Effector CD4-positive, alpha-beta T cell (primary cell): ENCODE data around the gene NBPF1.
"Not testable (repeated sequence)": the region's sequence is repeated elsewhere in the genome, so short reads cannot be mapped to it uniquely, and the experiment has no call there.

Experiments
- DNase-seq: peaks from one replicate; pipeline ENCODE4 v3.0.0-alpha.2; 2020

The NBPF1 gene

DNA sequence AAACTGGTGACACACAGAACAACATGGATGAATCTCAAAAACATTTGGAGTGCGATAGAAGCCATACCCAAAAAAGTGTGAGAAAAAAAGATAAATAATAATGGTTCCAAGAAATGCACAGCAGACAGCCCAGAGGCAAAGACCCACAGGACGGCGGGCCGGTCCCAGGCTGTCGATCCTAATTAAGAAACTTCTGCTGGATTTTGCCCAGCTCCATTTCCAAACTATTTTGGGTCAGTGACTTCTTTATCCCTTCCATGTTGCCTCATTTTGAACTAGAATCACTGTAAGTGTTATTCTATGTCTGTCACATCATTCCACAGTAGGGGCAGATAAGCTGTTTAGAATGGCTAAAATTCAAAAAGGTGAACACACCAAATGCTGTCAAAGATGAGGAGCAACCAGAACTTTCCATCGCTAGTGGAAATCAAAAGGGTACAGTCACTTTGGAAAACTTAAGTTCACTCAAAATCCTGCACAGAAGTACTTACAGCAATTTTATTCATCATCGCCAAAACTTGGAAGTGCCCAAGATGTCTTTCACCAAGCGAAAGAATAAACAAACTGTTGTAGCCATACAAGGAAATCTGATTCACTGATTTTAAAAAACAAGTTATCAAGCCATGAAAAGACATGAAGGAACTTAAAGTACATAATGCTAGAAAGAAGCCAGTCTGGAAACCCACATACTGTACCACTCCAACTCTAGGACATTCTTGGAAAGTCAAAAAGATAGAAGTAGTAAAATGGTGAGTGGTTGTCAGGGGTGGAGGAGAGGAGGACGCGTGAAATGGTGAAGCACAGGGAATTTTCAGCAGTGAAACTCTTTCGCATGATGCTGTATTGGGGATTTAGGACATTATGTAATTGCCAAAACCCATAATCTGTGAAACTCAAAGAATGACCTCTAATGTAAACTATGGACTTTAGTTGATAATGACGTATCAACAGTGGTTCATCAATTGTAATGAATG lies 7.5 kb downstream of the NBPF1 start:
- no peak for DNase-seq

DNA sequence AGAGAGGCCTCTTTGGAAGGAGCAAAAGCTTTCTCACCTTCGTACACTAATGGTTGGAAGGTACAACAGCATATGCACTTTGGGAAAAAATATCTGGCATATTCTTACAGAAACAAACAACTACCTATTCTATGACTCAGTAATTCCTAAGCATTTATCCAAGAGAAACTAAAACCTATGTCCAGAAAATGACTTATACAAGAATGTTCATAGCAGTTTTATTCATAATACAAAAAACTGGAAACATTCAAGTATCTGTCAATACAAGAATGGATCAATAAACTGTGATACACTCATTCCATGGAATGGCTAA lies 8.2 kb downstream of the NBPF1 start:
- no peak for DNase-seq

DNA sequence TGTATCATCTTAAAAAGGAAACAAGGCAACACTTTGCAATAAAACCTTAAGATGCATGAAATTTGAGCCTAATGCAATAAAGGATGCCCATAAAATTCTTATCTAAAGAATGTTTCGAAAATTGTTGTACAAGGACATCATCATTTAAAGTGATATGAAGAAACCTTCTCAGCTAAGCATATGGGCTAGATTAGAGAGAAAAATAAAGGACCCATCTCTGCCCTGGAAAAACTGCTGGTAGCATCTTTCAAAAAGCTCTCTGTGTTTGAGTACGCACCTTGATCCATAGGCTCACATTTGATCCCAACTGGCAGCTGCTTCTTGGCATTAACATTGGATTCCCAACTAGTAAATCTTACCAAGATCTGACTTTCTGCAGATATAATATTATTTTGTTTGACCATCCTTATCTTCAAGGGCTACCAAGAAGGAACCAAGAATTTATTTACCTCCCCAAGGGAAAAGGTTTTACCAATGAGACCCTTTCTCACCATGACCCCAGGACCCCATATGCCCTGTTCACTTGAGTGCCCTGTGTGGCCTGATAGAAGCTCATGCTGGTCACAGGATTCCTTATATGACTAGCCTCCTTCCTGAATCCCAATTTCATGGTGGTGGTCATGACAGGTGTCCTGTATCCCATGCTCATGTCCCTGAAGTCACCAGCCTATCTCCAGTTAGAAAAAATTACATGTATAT lies 8.7 kb downstream of the NBPF1 start:
- not testable (repeated sequence) for DNase-seq

DNA sequence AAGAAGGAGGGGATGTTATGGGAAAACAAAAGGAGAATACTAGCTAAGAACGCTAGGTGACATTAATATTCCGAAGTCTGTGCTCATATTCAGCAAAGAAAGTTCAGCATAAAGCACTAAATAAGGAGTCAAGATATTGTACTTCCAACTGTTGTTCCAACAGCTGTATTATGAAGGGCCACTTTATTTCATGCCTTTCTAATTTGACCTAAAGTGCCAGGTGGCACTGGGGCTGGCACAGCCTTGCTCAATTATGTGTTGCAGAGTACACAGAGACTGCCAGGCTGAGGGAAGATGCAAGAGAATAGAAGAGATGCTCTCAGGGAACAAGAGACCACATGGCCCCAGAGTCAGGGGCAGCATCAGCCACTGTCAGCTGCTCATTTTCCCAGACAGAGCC lies 9.7 kb downstream of the NBPF1 start:
- not testable (repeated sequence) for DNase-seq

DNA sequence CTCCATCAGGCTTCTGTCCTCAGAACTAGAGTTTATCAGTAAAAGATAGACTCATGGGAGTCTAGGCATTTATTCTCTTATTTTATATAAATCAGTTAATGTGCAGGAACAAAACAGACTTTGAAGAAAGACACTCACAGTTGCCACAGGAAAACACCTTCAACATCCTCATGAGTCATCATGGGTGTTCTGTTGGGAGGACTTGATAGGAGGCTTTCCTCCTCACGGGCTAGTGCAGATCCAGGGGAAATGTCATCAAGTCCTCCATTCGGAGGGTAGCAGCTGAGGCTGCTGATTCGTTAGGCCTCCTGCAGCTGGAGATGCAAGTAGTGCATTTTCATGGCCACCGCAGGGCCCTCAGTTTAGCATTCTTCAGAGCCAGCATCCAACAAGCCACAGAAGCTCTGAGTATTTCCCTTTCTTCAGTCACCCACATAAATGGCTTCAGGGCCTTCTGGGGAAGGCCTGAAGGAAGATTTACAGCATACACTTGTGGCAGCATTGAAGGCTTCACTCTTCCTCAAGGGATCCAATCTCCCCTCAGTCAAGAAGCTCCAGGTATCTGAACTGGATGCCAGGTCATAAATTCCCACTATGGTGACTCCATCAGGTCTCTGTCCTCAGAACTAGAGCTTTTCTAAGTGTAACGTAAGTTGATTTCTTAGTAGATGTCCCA lies 10.9 kb downstream of the NBPF1 start:
- not testable (repeated sequence) for DNase-seq

DNA sequence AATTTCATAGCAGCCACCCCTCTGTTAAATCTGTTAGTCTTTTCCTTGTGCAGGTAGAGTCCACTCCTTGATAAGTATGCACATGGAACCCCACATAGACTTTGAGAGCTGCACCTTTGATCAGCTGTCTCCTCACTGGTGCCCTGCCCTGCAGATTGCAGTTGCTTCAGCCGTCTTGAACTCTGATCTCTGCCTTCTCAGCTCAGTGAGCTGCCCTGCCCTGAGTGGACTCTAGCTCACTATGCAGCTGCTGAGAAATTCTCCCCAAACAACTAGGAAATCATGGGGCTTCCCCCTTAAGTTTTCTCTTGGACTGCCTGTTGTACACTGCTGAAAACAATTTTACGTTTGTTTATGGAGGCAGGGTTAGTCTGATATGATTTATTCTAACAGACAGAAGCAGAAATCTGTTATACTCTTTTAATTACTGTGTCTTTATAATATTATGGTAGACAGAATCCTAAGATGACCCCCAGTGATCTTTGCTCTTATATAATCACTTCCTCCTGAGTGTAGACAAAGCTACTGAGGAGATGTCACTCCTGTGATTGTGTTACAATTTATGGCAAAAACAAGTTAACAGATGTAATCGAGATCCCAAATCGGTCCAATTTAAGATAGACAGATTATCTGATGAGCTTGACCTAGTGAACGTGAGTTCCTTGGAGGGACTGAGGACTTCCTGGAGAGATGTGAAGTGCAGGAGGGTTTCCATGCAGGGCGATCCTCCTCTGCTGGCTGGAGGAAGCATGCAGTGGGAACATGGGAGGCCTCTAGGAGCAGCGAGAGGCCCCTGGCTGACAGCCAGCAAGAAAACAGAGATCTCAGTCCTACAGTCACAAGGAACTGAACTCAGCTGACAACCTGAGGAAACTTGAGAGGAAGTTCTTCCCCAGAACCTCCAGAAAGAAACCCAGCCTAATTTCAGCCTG lies 12.2 kb downstream of the NBPF1 start:
- DNase-seq, result not testable (repeated sequence)

DNA sequence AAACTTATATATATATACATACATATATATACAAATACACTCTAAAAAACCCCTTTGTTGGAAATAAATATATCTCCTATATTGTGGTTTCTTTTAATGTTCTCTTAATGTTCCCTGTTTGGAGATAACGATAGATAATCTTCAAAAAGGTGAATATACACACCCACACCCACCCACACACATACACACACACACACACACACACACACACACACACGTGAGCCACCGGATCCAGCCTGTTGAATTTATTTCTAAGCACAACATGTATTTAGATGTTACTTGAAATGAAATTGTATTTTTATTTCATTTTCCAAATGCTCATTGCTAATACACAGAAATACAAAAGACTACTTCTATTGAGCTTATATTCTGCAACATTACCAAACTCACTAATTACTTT lies 14.0 kb downstream of the NBPF1 start:
- DNase-seq, result not testable (repeated sequence)

DNA sequence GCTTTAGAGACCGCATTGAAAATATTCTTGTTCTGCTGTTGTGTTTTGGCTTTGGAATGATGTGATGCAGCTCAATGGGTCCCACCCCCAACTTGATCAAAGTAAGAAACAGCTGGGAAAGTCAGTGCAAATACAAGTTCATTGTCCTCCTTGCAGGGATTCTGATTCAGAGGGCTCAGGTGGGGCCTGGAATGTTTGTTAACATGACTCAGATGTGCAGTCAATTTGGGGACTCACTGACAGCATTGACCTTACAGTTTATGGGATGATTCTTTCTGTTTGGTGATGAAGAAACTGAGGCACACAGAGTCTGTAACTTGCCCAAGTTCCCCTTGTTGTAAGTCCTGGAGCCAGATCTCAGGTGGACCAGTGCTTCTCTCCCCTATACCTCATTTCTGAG lies 18.1 kb downstream of the NBPF1 start:
- not testable (repeated sequence) for DNase-seq

DNA sequence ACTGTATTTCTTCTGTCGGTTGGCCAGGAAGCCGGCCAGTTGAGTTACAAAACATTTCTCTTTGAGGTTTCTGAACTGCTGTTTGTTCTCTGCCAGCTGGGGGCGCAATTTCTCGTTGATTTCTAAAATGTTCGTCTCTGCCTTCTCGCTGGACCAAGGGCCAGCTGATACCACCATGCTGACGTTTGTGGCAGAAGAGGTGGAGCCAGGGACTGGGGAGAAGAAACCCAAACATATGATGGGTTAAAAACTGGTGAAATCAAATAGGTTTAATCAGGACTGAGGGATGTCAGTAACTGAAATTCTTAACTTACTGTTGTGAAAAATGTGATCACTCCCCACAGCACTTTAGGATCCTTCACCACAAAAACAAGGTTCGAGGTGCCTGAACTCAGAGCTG lies 21.5 kb downstream of the NBPF1 start:
- not testable (repeated sequence) for DNase-seq

DNA sequence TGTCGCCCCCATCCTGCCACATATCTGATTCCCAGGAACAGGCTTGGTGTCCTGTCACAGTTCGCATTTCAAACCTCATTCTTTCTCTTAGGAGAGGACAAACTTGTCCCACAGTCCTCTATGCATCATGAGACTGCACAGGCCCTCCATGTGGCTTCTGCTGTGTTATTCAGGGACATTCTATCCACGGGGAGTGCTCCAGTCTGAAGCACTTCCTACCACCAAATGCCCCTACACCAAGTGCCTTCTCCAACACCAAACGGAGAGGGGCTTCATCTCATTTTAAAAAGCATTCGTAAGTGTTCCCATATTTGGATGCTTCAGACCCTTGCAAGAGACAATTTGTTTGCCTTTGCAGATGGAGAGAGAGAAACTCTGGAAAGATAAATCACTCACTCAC lies 25.3 kb downstream of the NBPF1 start:
- DNase-seq, result not testable (repeated sequence)

DNA sequence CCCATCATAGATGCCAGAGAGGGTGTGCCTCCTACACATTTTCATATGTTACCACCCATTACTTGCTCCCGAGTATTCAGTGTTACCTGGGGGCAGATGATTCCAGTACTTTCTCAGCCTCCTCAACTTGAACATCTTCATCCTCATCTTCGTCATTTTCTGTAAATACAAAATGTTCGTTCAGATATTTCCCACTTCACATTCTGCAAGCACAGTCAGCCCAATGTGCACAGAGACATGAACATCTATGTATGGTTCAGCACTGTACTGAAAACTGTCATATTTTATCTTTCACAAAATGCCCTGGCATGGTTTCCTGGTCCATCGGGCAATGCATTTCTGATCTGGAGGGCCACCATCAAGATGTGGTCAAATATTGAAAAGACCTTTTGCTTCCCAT lies 25.7 kb downstream of the NBPF1 start:
- DNase-seq, result not testable (repeated sequence)

DNA sequence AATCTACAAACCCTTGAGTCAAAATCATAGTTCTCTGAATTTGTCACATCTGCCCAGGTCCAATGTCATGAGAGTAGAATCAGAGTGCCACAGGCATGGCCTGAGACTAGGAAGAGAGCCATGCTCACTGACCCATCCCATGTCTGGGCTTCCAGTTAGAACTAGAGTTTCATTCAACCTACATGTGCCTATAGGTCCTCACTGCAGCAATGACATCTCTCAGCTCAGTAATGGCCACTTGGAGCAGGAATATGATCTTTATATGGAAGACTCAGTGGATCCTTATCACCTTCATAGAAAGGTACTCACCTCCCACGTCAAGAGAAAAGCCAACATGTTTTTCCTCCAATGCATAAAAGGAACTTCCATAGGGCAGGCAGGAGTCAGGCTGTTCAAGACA lies 48.0 kb downstream of the NBPF1 start:
- not testable (repeated sequence) for DNase-seq

DNA sequence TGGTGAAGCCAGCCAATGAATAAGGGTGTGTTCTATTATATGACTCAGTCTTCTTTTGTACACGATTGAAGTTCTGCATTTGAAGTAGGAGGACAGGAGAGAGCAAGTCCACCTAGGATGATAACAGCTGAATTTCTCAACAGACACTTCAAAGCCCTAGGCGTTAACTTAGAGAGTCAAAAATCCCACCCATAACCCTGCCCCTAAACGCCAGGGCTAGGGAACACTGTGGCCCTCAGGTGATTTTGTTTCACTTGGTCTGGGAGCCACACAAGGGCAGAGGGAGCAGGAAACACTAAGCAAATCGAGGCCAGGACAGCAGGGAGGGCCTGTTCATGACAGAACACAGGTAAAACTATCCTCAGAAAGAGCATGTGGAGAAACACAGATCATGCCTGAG lies 52.3 kb downstream of the NBPF1 start:
- DNase-seq, result not testable (repeated sequence)

DNA sequence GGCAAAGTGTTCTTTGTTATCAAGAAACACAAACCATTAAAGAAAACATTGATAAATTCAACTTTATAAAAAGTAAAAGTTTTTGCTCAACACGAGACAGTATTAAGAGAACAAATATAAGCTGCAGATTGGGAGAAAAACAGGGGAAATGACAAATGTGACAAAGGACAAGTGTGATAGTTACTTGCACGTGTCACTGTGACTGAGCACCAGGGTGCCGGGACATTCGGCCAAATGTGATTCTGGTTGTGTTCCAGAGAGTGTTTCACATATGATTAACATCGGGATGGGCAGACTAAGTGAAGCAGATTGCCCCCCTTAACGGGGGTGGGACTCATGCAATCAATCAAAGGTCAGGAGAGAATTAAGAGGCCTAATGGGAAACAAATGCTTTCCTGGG lies 52.9 kb downstream of the NBPF1 start:
- not testable (repeated sequence) for DNase-seq

DNA sequence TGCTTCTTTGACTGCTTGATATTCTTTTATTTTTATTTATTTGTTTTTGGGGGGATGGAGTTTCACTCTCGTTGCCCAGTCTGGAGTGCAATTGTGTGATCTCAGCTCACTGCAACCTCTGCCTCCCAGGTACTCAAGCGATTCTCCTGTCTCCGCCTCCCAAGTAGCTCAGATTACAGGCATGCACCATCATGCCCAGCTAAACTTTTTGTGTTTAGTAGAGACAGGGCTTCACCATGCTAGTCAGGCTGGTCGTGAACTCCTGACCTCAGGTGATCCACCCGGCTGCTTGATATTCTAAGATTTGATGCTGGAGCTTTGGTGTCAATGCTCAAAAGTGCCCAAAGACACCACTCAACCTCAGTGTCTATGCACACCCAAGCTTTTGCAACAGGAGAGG lies 53.7 kb downstream of the NBPF1 start:
- not testable (repeated sequence) for DNase-seq

DNA sequence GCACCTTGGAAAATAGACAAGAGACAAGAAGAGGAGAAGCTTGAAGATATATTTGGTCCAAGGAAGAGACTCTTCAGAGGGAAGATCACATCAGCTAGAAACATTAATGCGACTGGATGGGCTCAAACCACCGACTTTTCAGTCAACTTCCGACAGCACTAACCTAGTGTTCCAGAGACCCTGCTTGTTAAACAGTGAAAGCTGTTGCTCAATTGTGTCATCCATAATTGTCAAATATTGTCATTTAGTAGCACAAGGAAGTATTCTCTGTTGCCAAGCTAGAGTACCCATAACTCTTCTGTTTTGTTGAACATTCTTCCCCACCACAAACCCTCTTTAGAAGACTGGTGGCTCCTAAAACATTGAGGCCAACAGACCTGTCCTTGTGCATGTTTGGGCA lies 56.3 kb downstream of the NBPF1 start:
- DNase-seq, result not testable (repeated sequence)

DNA sequence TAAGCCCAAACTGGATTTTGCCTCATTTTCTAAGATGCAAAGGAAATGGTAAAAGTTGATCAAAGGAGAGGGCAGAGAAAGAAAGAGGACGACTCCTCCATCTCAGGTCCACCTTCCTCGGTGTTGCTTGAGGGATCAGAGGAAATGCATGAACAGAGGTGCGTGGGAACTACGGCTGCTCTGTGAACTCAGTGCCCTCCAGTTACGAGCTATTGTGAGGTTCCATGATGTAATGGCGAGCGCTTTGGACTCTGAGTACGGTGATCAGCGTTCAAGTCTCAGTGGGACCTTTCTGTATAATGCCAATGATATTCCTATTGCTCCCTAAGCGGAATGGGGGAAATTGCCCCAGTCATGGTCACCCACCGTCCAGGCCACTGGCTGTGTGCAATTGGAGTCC lies 60.1 kb downstream of the NBPF1 start:
- not testable (repeated sequence) for DNase-seq

DNA sequence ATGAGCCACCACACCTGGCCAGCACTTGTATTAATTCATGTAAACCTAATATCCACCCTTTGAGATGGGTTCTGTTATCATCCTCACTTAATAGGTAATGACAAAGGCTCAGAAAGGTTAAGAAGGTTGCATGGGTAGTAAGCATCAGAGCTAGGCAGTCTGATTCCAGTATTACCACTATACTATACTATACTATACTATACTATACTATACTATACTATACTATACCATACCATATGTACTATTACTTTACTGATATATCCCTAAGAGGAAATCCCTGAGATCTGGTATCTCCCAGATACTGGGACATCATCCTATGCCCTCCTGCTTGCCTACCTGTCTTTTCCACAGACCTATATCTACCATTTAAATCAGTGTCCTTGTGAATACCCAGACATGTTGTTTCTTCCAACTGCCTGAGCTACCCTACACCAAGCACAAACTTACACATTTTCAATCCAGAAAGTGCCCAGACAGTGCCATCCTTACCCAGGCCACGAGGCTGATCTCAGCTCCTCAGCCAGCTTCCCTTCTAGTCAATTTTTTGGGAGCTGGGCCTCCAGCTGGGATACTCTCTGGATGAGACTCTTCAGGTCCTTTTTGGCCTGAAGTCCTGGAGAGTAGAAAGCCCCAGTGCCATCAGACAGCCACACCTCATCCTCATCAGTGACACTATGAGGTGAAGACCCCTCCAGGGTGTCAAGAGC lies 63.0 kb downstream of the NBPF1 start:
- not testable (repeated sequence) for DNase-seq

DNA sequence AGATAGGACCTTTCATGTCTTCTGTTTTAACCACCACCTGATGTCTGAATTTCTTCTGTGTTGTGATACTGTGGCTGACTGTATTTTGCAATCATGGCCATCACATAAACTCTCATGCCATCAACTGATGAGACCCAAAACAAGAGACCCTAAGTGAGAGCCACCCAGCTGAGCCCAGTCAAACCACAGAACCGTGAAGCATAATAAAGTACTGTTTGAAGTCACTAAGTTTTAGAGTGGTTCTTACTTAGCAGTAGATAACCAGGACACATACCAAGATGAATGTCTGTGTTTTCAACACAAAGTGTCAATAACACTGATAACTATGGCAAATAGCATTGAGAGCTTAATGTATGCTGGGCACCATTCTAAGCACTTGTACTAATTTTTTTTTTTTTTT lies 63.8 kb downstream of the NBPF1 start:
- not testable (repeated sequence) for DNase-seq

DNA sequence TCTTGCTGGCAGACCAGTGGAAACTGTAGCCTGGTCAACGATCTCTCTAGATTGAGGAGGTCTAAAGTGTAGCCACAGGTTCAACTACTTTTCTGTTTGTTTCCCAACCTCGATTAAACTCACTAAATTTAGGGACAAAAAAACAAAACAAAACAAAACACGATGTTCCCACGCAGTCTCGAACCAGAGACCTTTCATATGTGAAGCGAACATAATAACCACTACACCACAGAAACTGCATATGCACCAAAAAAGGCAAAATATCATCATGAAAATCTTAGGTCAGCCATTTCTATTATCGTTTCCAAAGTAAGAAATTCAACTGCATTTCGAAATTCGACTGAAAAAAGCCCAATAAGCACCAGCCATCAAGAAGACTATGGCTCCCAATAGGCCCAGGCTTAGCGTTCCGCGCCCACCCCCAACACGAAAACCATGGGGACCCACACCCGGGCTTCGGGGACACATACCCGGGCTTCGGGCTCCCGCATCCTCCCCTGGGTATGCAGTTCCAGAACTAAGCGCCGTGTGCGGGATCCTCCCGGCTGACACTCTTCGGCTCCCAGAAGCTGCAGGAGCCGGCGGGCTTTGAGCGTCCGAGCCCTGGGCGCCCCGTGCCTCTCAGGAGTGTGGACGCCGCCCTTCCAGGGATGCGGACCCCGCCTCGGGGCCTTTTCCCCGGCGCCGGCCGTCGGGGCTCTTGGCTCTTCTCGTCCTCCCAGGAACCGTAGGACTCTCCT lies 65.7 kb downstream of the NBPF1 start:
- DNase-seq, result not testable (repeated sequence)

DNA sequence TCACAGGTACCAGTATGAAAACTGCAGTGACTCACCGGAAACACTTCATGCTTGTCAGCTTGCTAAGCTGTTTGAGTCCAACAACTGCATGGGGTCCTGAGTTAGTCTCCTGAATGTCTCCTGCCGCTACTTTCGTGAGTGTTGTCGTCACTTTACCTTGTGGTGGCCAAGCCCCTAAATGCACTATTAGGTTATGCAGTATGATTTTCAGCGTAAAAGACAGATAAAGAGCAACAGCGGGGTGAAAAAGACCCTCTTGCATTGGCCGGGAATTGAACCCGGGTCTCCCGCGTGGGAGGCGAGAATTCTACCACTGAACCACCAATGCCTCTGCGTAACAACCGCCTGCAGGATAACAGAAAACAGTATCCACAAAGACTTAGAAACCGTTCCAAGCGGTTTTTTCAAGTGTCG lies 67.7 kb downstream of the NBPF1 start:
- DNase-seq, result not testable (repeated sequence)
